C4-2B (cell line): ENCODE results near the gene TCHHL1.

Source experiments
- CTCF ChIP-seq: fragments of 450-650 bp; conservative IDR thresholded peaks from 2 replicates; pipeline ENCODE4 v1.5.1; 2017; ENCODE audit warnings: mild to moderate bottlenecking
- ZFX ChIP-seq: fragments of 450-650 bp; IDR thresholded peaks from 2 replicates; pipeline ENCODE4 v1.6.1; 2017

- TF ChIP-seq CTCF (no peak), ZFX (no peak)
Measured at GRCh38 chr1:152035539-152036266, 53.2 kb downstream of the TCHHL1 start.
